ENCODE data around the gene FAH. TPM values are rescaled to one million over a fixed set of nuclear protein-coding genes. Genes with fewer than 3 reads are reported as not detected.

FAH gene
- total and polyA plus RNA-seq, 7 donors: 9.1 to 60.2 (median 20.7) TPM

- intact Hi-C loops (cut with DNase I): loop anchor here in 1 of 2 donors (10.0 kb wide), 2 partner anchors 285 to 795 kb away; partner anchors contain the start of gene MTHFS
- Histone ChIP-seq H3K27ac (peak overlapping the region; percentile 60), H3K36me3 (ENCODE audit: insufficient read depth in 1 of 2, low read depth in 1 of 2) (peaks cover 0 to 34% of the 10 kb centered on the region in 2 donors), H3K4me1 (peaks cover 41% of the 10 kb centered on the region), H3K27me3 (ENCODE audit: insufficient read depth in 3 of 3, low read length in 2 of 3) (no peaks in the 10 kb centered on the region), H3K4me3 (no peak overlapping the region), H3K9me3 (no peaks in the 10 kb centered on the region)
- TF ChIP-seq CTCF (IDR thresholded peaks at IDR 0.05): no peak
- 72 to 92% (median 76%) methylated on average over 13 to 16 of the region's 16 CpGs for WGBS, 3 donors
- no peak for DNase-seq
- no peak for ATAC-seq
Observed at GRCh38 chr15:80179935-80180334, 27.1 kb downstream of the FAH start.

- Histone ChIP-seq H3K27ac (no peak overlapping the region), H3K27me3 (ENCODE audit: insufficient read depth in 3 of 3, low read length in 2 of 3) (no peaks in the 10 kb centered on the region), H3K4me3 (no peak overlapping the region), H3K9me3 (no peaks in the 10 kb centered on the region), H3K36me3 (ENCODE audit: insufficient read depth in 1 of 2, low read depth in 1 of 2) (peaks cover 0 to 38% of the 10 kb centered on the region in 2 donors), H3K4me1 (peaks cover 37% of the 10 kb centered on the region)
- DNase-seq (no peak), ATAC-seq (no peak)
- WGBS, 3 donors: 87 to 93% (median 87%) methylated on average over 7 of the region's 7 CpGs
- no peak for TF ChIP-seq CTCF (IDR thresholded peaks at IDR 0.05)
- intact Hi-C loops (cut with DNase I): no loop called here
Observed at GRCh38 chr15:80180468-80180867, 27.7 kb downstream of the FAH start.

- no peak for TF ChIP-seq CTCF (IDR thresholded peaks at IDR 0.05)
- H3K4me3 ChIP-seq: no peak overlapping the region
- H3K27ac ChIP-seq: no peak overlapping the region
- H3K36me3 ChIP-seq (ENCODE audit: insufficient read depth in 1 of 2, low read depth in 1 of 2): peaks cover 0 to 43% of the 10 kb centered on the region in 2 donors
- ATAC-seq: no peak
- H3K9me3 ChIP-seq: no peaks in the 10 kb centered on the region
- WGBS, 3 donors: 95 to 97% (median 97%) methylated on average over 10 of the region's 10 CpGs
- H3K27me3 ChIP-seq (ENCODE audit: insufficient read depth in 3 of 3, low read length in 2 of 3): no peaks in the 10 kb centered on the region
- intact Hi-C loops (cut with DNase I): no loop called here
- peaks cover 37% of the 10 kb centered on the region for H3K4me1 ChIP-seq
- DNase-seq: no peak
Observed at GRCh38 chr15:80180986-80181385, 28.2 kb downstream of the FAH start.

GRCh38 chr15:80182611-80183261, 29.9 kb downstream of the FAH start:
- Histone ChIP-seq H3K27ac (peak overlapping the region; percentile 62), H3K9me3 (no peaks in the 10 kb centered on the region), H3K4me3 (no peak overlapping the region), H3K4me1 (peaks cover 30% of the 10 kb centered on the region), H3K36me3 (ENCODE audit: insufficient read depth in 1 of 2, low read depth in 1 of 2) (peaks cover 0 to 55% of the 10 kb centered on the region in 2 donors), H3K27me3 (ENCODE audit: insufficient read depth in 3 of 3, low read length in 2 of 3) (no peaks in the 10 kb centered on the region)
- DNase-seq: peak in 1 of 2 donors; percentile 56
- peak; percentile 79 to 93 (median 89) for ATAC-seq
- WGBS, 3 donors: 15 to 29% (median 18%) methylated on average over 5 of the region's 5 CpGs
- intact Hi-C loops (cut with DNase I): no loop called here
- no peak for TF ChIP-seq CTCF (IDR thresholded peaks at IDR 0.05)

- no peak for TF ChIP-seq CTCF (IDR thresholded peaks at IDR 0.05)
- intact Hi-C loops (cut with DNase I): no loop called here
- Histone ChIP-seq H3K27me3 (ENCODE audit: insufficient read depth in 3 of 3, low read length in 2 of 3) (no peaks in the 10 kb centered on the region), H3K4me3 (no peak overlapping the region), H3K27ac (peak overlapping the region; percentile 62), H3K4me1 (peaks cover 30% of the 10 kb centered on the region), H3K9me3 (no peaks in the 10 kb centered on the region), H3K36me3 (ENCODE audit: insufficient read depth in 1 of 2, low read depth in 1 of 2) (peaks cover 0 to 49% of the 10 kb centered on the region in 2 donors)
- 58 to 78% (median 60%) methylated on average over 10 of the region's 10 CpGs for WGBS, 3 donors
- DNase-seq: no peak
- peak in 2 of 4 donors; percentile 29 to 31 for ATAC-seq
Observed at GRCh38 chr15:80183306-80183705, 30.5 kb downstream of the FAH start.
